ENCODE measurements around the gene RPUSD1. TPM values are rescaled to one million over a fixed set of nuclear protein-coding genes. Genes with fewer than 3 reads are reported as not detected.

RPUSD1 gene
- total RNA-seq, 1 experiment from 2014 or later = 48.6 TPM

- H3K4ac ChIP-seq (ENCODE audit: low read depth, low read length) = no peak overlapping the region
- H2BK12ac ChIP-seq (ENCODE audit: insufficient read length, low read depth, low read length) = no peak overlapping the region
- no peak overlapping the region for H3K56ac ChIP-seq (ENCODE audit: insufficient read length, low read depth, low read length)
- H4K8ac ChIP-seq (replicated peaks; ENCODE audit: insufficient read length, low read depth, low read length) = no peak overlapping the region
- H4K5ac ChIP-seq (ENCODE audit: insufficient read length, low read depth, low read length) = no peak overlapping the region
- no peak overlapping the region for H3K9ac ChIP-seq (ENCODE audit: extremely low read depth, insufficient read length, low read length)
- no peaks in the 10 kb centered on the region for H3K4me1 ChIP-seq (ENCODE audit: insufficient read depth, low read length)
- H2BK20ac ChIP-seq (ENCODE audit: low read depth, low read length, poor library complexity, severe bottlenecking) = no peak overlapping the region
- H3K27me3 ChIP-seq (ENCODE audit: insufficient read depth, low read length) = no peaks in the 10 kb centered on the region; the same call in 1 of the 2 replicates
- no peak overlapping the region for H3K27ac ChIP-seq (ENCODE audit: insufficient read length, low read depth, low read length)
- no peak overlapping the region for H3K18ac ChIP-seq (ENCODE audit: insufficient read length, low read depth, low read length)
- H2BK5ac ChIP-seq (ENCODE audit: insufficient read length, low read length) = no peak overlapping the region
- Mint-ChIP-seq H3K36me3 (ENCODE audit: insufficient read depth in 1 of 3, low read depth in 3 of 3) (peaks cover 0 to 6% (median 0%) of the 10 kb centered on the region in 3 experiments; a peak in 2 of 7 replicates), H3K4me1 (no peaks in the 10 kb centered on the region), H3K27me3 (ENCODE audit: low read depth) (peaks cover 31% of the 10 kb centered on the region), H3K9me3 (no peaks in the 10 kb centered on the region), H3K27ac (no peak overlapping the region; a peak in 1 of 7 replicates), H3K4me3 (peak overlapping the region in 1 of 2 experiments; percentile 32; a peak in 1 of 5 replicates)
- WGBS (ENCODE audit: extremely low coverage, insufficient read length, low lambda C conversion rate) = no CpG with 5 or more reads among the region's 16 CpGs
- H4K20me1 ChIP-seq (ENCODE audit: control insufficient read depth, insufficient read depth, insufficient read length) = peaks cover 3% of the 10 kb centered on the region
- H3K4me2 ChIP-seq (ENCODE audit: insufficient read depth, insufficient read length, low read length) = no peak overlapping the region
- H2AK5ac ChIP-seq (ENCODE audit: insufficient read length, low read length) = no peak overlapping the region
- H3T11ph ChIP-seq (ENCODE audit: low read length) = no peak overlapping the region
- TF ChIP-seq CTCF (conservative IDR thresholded peaks at IDR 0.05) = no peak
- no peaks in the 10 kb centered on the region for H3K23me2 ChIP-seq (ENCODE audit: insufficient read length, low read depth, low read length, poor library complexity, severe bottlenecking)
- no peak overlapping the region for H2BK15ac ChIP-seq (ENCODE audit: low read depth, low read length)
- H3K79me2 ChIP-seq (ENCODE audit: insufficient read depth, low read length) = no peaks in the 10 kb centered on the region
- H3K9me3 ChIP-seq (ENCODE audit: control insufficient read depth, low read depth, low read length) = no peaks in the 10 kb centered on the region
- H4K91ac ChIP-seq (ENCODE audit: insufficient read length, low read depth, low read length) = no peak overlapping the region
- DNase-seq = no peak
- no peak overlapping the region for H3K23ac ChIP-seq (ENCODE audit: insufficient read length, low read depth, low read length)
- no peaks in the 10 kb centered on the region for H3K79me1 ChIP-seq (ENCODE audit: insufficient read depth, low read depth, low read length, poor library complexity, severe bottlenecking)
- H2AFZ ChIP-seq (ENCODE audit: low read length) = no peak overlapping the region
- no peak overlapping the region for H3K14ac ChIP-seq (ENCODE audit: insufficient read depth, low read length)
- H2BK120ac ChIP-seq (ENCODE audit: low read depth, low read length, poor library complexity, severe bottlenecking) = no peak overlapping the region
Measured at GRCh38 chr16:780296-780695, 7.9 kb downstream of the RPUSD1 start.

All from H9 (cell line).